ENCODE results near the gene HYOU1.
A peak's percentile ranks its signal among the peaks of the same experiment; 100 is the strongest.
"Not testable (repeated sequence)": the region's sequence is repeated elsewhere in the genome, so short reads cannot be mapped to it uniquely, and the experiment has no call there.

The HYOU1 gene

DNA sequence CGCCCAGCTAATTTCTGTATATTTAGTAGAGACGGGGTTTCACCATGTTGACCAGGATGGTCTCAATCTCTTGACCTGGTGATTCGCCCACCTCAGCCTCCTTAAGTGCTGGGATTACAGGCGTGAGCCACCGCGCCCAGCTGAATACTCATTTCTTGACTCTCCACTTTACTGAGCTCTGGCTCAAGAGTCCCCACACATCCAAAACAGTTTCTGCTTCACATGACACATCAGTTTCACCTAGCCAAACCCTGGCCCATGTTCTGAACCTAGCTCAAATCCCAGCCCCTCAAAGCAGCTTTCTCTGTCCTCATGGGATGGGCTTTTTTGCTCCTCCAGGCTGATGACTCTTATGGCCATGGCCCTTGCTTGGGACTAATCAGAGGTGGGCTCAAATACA is 9.8 kb downstream of the HYOU1 start:
- no peak overlapping the region for H3K4me3 ChIP-seq (ENCODE audit: low read depth, low read length)
- TF ChIP-seq, protein P1, sequence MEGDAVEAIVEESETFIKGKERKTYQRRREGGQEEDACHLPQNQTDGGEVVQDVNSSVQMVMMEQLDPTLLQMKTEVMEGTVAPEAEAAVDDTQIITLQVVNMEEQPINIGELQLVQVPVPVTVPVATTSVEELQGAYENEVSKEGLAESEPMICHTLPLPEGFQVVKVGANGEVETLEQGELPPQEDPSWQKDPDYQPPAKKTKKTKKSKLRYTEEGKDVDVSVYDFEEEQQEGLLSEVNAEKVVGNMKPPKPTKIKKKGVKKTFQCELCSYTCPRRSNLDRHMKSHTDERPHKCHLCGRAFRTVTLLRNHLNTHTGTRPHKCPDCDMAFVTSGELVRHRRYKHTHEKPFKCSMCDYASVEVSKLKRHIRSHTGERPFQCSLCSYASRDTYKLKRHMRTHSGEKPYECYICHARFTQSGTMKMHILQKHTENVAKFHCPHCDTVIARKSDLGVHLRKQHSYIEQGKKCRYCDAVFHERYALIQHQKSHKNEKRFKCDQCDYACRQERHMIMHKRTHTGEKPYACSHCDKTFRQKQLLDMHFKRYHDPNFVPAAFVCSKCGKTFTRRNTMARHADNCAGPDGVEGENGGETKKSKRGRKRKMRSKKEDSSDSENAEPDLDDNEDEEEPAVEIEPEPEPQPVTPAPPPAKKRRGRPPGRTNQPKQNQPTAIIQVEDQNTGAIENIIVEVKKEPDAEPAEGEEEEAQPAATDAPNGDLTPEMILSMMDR (IDR thresholded peaks at IDR 0.05; ENCODE audit: low read depth, low read length): no peak

DNA sequence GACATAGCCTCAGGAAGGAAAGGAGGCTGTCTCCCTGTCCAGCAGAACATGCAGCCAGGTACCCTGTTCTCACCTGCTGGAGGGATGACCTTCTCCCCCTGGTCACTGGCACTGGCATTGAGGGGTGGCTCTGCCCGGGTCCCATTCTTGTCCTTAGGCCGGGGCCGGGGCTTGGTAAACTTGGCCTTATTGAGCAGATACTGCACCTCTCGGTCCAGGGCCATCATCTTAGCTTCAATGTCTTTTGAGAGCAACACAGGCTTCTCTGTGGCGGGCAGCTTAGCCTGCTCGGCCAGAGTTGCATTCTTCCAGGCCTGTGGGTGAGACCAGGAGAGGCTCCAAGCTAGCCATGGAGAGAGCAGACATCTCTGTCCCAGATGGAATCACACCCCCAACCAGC is 10.5 kb downstream of the HYOU1 start:
- H3K4me3 ChIP-seq (ENCODE audit: low read depth, low read length): no peak overlapping the region
- TF ChIP-seq, protein P1 (IDR thresholded peaks at IDR 0.05; ENCODE audit: low read depth, low read length): no peak

DNA sequence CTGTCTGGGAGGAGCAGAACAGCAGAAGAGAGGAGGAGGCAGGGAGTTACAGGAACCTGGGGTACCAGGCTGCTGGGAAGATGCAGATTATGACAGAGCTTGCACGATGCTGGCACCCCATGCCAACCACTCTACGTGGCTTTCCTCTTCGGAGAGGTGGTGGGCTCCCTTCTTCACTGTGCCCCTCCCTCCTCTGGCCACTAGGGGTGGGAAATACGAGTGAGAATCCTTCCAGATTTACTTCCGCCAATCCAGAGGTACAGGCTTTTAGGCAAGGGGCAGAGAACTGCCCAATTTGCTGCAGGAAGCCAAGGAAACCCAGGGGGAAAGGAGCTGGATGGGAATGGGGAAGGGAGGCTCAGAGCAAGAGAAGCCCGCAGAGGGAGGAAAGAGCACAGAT is 12.3 kb downstream of the HYOU1 start:
- TF ChIP-seq, protein P1 (IDR thresholded peaks at IDR 0.05; ENCODE audit: low read depth, low read length): 0 out of 2 replicates have a peak, but pooled peaks have one; percentile 16
- H3K4me3 ChIP-seq (ENCODE audit: low read depth, low read length): no peak overlapping the region

DNA sequence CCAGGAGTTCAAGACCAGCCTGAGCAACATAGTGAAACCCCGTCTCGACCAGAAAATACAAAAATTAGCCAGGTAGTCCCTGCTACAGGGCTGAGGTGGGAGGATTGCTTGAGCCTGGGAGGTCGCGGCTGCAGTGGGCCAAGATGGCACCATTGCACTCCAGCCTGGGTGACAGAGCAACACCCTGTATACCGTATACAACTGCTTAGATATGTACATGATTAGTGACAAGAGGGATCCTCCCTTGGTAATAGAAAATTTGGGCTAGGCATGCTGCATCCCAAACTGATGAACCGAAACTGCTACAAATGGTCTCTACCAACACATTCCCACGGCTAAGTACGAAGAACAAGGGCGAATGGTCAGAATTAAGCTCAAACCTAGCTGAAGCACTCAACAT is 14.1 kb downstream of the HYOU1 start:
- TF ChIP-seq, protein P1 (IDR thresholded peaks at IDR 0.05; ENCODE audit: low read depth, low read length): no peak
- no peak overlapping the region for H3K4me3 ChIP-seq (ENCODE audit: low read depth, low read length)

DNA sequence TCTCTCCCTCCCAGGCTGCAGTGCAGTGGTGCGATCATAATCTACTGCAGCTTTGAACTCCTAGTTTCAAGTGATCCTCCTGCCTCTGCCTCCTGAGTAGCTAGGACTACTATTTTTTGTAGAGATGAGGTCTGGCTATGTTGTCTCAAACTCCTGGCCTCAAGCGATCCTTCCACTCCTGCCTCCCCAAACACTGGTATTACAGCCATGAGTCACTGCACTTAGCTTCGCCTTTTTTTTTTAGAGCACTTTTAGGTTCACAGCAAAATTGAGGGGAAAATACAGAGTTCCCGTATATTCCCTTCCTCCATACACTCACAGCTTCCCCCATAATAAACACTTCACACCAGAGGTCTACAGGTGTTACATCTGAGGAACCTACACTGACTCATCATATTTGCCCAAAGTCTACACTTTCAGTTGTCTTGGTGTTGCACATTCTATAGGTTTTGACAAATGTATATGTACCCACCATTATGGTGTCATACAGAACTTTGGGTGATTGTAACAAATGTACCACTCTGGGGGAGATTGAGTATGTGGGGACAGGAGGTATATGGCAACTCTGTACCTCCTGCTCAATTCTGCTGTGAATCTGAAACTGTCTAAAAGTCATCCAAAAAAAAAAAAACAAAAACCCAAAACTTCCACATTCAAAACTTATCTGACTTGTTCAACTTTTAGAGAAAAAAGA is 15.0 kb downstream of the HYOU1 start:
- TF ChIP-seq, protein P1 (IDR thresholded peaks at IDR 0.05; ENCODE audit: low read depth, low read length): no peak
- no peak overlapping the region for H3K4me3 ChIP-seq (ENCODE audit: low read depth, low read length)

DNA sequence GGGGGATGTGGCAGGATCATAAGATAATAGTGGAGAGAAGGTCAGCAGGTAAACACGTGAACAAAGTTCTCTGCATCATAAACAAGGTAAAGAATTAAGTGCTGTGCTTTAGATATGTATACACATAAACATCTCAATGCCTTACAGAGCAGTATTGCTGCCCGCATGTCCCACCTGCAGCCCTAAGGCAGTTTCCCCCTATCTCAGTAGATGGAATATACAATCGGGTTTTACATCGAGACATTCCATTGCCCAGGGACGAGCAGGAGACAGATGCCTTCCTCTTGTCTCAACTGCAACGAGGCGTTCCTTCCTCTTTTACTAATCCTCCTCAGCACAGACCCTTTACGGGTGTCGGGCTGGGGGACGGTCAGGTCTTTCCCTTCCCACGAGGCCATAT is 17.5 kb downstream of the HYOU1 start:
- not testable (repeated sequence) for H3K4me3 ChIP-seq (ENCODE audit: low read depth, low read length)

DNA sequence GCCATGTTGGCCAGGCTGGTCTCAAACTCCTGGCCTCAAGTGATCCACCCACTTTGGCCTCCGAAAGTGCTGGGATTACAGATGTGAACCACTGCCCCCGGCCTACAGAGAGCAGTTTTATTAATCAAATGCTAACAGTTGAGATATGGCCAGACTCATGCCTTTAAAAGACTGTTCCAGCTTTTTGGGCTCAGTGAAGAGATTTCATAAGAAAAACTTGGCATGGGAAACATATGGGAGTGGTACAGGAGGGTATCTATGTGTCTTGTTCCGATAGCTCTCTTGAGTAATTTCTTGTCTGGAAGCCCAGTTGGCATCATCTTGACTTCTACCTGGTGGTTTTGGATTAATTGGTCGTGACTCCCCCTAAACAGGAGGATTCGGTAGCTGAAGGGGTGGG is 18.1 kb downstream of the HYOU1 start:
- H3K4me3 ChIP-seq (ENCODE audit: low read depth, low read length): no peak overlapping the region
- TF ChIP-seq, protein P1 (IDR thresholded peaks at IDR 0.05; ENCODE audit: low read depth, low read length): no peak

DNA sequence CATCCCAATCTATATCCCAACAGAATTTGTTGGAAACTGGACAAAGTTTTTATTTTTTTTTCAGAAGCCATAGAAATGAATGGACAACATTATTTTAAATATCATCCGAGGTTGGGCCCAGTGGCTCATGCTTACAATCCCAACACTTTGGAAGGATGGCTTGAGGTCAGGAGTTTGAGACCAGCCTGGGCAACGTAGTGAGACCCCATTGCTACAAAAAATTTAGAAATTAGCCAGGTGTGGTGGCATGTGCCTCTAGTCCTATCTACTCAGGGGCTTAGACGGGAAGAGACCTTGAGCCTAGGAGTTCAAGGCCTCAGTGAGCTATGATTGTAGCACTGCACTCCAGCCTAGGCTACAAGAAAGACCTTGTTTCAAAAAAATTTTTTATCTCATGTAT is 22.2 kb downstream of the HYOU1 start:
- TF ChIP-seq, protein P1 (IDR thresholded peaks at IDR 0.05; ENCODE audit: low read depth, low read length): no peak
- H3K4me3 ChIP-seq (ENCODE audit: low read depth, low read length): no peak overlapping the region

DNA sequence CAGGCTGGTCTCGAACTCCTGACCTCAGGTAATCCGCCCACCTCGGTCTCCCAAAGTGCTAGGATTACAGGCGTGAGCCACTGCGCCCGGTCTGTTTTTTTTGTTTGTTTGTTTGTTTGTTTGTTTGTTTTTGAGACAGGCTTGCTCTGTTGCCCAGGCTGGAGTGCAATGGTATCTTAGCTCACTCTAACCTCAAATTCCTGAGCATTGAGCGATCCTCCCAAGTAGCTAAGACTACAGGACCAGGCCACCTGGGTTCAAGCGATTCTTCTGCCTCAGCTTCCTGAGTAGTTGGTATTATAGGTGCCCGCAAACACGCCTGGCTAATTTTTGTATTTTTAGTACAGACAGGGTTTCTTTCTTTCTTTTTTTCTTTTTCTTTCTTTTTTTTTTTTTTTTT is 23.6 kb downstream of the HYOU1 start:
- H3K4me3 ChIP-seq (ENCODE audit: low read depth, low read length): not testable (repeated sequence)

Data from WI38 (cell line).